SKM-1 treated with dmso at 0.1 percent for 144 hours (cell line): Measurements from ENCODE around the gene COX20.

Source experiments
- DNase-seq: peaks from one replicate; lab custom pipeline; 2025; ENCODE audit not compliant: unreplicated experiment; lab: John Stamatoyannopoulos, UW

The COX20 gene

DNA sequence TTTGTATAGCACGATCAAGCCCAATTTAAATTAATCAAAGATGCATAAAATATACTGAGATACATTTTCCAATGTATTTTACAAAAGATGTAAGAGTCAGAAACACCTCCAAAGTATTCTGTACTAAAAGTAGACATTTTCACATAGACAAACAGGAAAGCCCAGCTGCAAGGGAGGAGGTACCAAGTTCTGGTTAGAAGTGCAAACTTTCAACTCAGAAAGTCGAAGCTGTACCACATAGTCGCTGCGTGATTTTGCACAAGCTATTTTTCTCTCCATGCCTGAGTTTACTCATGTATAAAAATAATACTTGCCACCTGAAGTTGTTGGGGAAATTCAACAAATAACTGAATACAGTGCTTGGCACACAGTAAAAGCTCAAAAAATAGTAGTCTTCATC, 34.5 kb downstream of the COX20 start:
- no peak for DNase-seq

- no peak for DNase-seq
Observed at GRCh38 chr1:244874974-244875579, 39.6 kb downstream of the COX20 start.

- DNase-seq, result no peak
Observed at GRCh38 chr1:244876228-244876910, 40.9 kb downstream of the COX20 start.

GRCh38 chr1:244878681-244879080, 43.2 kb downstream of the COX20 start:
- DNase-seq, result no peak

GRCh38 chr1:244881552-244882280, 46.3 kb downstream of the COX20 start:
- no peak for DNase-seq

DNA sequence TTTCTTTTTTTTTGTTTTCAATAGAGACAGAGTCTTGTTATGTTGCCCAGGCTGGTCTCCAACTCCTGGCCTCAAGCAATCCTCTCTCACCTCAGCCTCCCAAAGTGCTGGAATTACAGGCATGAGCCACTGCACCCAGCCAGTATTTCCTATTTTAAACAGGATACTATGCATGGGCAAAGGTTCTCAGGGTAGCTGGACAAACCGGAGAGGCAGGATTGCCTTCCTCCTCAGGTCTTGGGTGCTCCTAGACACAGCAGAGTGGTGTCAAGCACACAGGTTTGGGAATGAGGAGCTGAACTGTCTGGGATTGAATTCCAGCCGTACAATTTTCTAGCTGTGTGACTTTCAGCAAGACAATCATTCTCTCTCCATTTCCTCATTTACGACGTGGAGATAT, 51.8 kb downstream of the COX20 start:
- no peak for DNase-seq

GRCh38 chr1:244893836-244894235, 58.4 kb downstream of the COX20 start:
- no peak for DNase-seq
